Cardiac fibroblast (primary cell): Measurements from ENCODE around the gene RNF14.

Experiments
- DNase-seq, 2 donors: peaks; one replicate each; pipeline versions ENCODE4 v3.0.0 to v3.0.0-alpha.2; 2010; ENCODE audit warnings: low read depth in 2 of 2
- H3K4me3 ChIP-seq, 2 donors: replicated peaks in 1 of 2; 1 replicate in 1 of 2; 2 replicates in 1 of 2; pipeline ENCODE4 v1.5.1; 2011; ENCODE audit warnings: low read depth in 2 of 2, low read length in 2 of 2, mild to moderate bottlenecking in 2 of 2, moderate library complexity in 1 of 2
- TF ChIP-seq, protein P1 (sequence below): IDR thresholded peaks from one replicate; pipeline ENCODE4 v1.5.1; 2011; ENCODE audit warnings: low read depth, mild to moderate bottlenecking, low read length, inconsistent platforms

The RNF14 gene

GRCh38 chr5:141995656-141996055, 26.8 kb downstream of the RNF14 start:
- H3K4me3 ChIP-seq = no peak overlapping the region
- TF ChIP-seq, protein P1, sequence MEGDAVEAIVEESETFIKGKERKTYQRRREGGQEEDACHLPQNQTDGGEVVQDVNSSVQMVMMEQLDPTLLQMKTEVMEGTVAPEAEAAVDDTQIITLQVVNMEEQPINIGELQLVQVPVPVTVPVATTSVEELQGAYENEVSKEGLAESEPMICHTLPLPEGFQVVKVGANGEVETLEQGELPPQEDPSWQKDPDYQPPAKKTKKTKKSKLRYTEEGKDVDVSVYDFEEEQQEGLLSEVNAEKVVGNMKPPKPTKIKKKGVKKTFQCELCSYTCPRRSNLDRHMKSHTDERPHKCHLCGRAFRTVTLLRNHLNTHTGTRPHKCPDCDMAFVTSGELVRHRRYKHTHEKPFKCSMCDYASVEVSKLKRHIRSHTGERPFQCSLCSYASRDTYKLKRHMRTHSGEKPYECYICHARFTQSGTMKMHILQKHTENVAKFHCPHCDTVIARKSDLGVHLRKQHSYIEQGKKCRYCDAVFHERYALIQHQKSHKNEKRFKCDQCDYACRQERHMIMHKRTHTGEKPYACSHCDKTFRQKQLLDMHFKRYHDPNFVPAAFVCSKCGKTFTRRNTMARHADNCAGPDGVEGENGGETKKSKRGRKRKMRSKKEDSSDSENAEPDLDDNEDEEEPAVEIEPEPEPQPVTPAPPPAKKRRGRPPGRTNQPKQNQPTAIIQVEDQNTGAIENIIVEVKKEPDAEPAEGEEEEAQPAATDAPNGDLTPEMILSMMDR = no peak
- no peak for DNase-seq

- no peak overlapping the region for H3K4me3 ChIP-seq
- TF ChIP-seq, protein P1 = no peak
- DNase-seq = no peak
Observed at GRCh38 chr5:141997358-141997960, 28.6 kb downstream of the RNF14 start.

DNA sequence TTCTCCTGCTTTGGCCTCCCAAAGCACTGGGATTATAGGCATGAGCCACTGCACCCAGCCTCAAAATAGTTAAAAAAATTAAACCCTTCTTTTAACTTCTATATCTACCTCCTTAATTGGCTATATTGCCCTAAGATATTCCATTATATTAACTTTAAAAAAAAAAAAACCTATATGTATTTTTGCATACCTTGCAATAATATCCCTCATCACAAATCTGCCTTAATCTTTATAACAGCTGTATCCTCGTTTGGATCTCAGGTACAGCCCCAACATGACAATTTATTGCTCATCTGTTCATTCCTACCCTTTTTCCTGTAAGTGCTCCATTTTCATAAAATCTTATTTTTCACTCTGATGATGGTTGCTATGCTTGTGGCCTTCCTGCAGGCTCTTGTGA, 31.3 kb downstream of the RNF14 start:
- TF ChIP-seq, protein P1 = no peak
- no peak overlapping the region for H3K4me3 ChIP-seq
- DNase-seq = no peak

- TF ChIP-seq, protein P1 = peak; percentile 48
- peak; percentile 24 to 50 for DNase-seq
- H3K4me3 ChIP-seq = no peak overlapping the region
Observed at GRCh38 chr5:142000704-142001484, 32.0 kb downstream of the RNF14 start.

- TF ChIP-seq, protein P1 = no peak
- H3K4me3 ChIP-seq = no peak overlapping the region
- DNase-seq = no peak
Observed at GRCh38 chr5:142003266-142003800, 34.4 kb downstream of the RNF14 start.

- DNase-seq = no peak
- TF ChIP-seq, protein P1 = no peak
- no peak overlapping the region for H3K4me3 ChIP-seq
Observed at GRCh38 chr5:142006363-142007236, 37.7 kb downstream of the RNF14 start.
